Measurements from ENCODE around the gene FBXO41.

Gene FBXO41

GRCh38 chr2:73257425-73258125 lies 26.7 kb downstream of the FBXO41 start:
- TF ChIP-seq CTCF (IDR thresholded peaks at IDR 0.05; ENCODE audit: low read depth, low read length): no peak
- no peak for DNase-seq (ENCODE audit: low read depth in 2 of 2)
- H3K4me3 ChIP-seq (replicated peaks in 1 of 2; ENCODE audit: low read depth in 2 of 2, low read length in 2 of 2): no peak overlapping the region

DNA sequence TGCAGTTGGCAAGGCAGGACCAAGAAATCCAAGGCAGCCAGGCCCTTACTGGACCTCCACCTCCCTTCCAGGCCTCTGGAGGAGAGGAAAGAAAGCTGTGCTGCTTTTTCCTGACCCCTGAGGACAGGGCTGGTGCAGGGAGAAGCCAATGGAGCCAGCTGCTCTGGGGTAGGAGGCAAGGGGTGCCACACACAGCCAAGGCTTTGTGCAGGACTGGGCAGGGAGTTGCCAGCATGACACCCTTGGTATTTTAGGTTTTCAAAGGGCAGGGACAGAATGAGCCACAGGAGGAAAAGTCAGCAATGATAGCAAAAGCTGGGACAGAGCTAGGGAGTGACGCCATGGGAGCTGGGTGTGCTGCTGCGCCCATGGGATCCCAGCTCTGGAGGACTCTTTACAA lies 27.3 kb downstream of the FBXO41 start:
- no peak for DNase-seq (ENCODE audit: low read depth in 2 of 2)
- no peak overlapping the region for H3K4me3 ChIP-seq (replicated peaks in 1 of 2; ENCODE audit: low read depth in 2 of 2, low read length in 2 of 2)
- TF ChIP-seq CTCF (IDR thresholded peaks at IDR 0.05; ENCODE audit: low read depth, low read length): no peak

DNA sequence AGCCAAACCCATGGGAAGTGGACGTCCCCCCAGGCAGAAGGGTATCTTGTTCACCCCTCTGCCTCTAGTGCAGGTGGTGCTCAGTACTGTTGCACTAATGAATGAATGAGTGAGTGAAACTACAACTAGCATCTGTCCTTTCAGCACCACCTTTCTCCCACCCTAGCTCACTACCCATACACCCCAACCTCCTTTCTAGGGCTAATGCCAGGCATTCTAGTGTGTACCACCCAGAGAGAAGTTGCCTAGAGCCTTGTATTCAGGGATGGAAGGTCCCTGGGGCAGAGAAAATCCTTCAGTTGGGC lies 27.7 kb downstream of the FBXO41 start:
- no peak for TF ChIP-seq CTCF (IDR thresholded peaks at IDR 0.05; ENCODE audit: low read depth, low read length)
- DNase-seq (ENCODE audit: low read depth in 2 of 2): no peak
- H3K4me3 ChIP-seq (replicated peaks in 1 of 2; ENCODE audit: low read depth in 2 of 2, low read length in 2 of 2): no peak overlapping the region

DNA sequence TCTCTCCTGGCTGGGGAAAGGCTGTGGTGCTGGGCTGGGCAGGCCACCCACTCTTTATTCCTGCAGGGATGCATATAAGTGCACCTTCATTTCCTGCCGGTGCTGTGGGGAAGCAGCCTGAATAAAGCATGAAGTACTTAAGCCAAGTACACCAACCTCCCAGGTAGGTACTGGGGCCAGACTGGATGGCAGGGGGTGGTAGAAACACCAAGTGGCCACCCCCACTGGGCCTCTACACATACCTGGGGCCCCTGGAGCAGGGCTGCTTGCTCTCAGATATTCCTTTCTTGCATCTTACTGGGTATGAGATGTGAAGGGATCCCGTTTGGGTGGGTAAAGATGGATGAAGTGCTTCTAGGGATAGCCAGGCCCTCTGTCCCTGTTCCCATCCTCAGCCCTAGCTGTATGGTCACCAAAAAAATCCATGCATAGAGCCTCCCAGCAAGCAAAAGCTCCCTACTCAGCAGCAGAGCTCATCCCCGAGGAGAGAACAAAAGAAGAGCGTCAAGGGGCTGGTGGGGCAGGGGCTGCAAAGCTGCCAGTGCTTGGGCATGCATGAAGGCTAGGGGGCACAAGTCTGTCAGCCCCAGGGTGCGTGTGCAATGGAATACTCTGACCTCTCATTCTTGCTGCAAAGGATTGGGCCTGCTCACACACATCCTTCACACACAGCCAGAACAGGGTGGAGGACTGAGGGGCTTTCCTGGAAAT lies 28.2 kb downstream of the FBXO41 start:
- no peak for TF ChIP-seq CTCF (IDR thresholded peaks at IDR 0.05; ENCODE audit: low read depth, low read length)
- DNase-seq (ENCODE audit: low read depth in 2 of 2): no peak
- no peak overlapping the region for H3K4me3 ChIP-seq (replicated peaks in 1 of 2; ENCODE audit: low read depth in 2 of 2, low read length in 2 of 2)

DNA sequence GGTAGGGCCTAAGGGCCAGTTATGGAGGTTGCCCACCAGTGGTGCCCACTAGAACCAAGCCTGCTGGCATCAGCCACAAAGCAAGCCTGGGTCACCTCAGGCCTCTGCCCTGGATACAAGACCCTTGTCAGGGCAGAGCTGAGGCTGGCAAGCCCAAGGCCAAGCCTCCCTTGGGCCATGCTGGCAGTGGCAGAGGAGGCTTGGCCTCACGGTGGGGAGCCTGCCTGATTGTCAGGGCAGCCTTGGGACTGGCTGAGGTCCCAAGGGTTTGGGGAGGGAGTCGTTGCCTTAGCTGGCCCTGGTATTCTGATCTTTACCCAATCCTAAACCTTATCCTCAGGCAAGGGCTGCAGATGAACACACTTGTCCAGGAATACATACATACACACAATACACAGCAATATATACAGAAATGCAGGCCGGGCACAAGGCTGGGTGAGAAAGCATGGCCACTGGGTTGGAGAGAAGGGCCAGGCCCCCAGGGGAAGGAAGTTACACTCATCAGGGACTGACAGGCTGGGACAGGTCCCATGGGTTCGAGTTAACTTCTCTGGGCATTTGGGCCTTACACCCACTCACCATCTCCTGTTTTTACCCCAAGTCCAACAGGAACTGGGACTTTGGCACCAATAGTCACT lies 29.2 kb downstream of the FBXO41 start:
- H3K4me3 ChIP-seq (replicated peaks in 1 of 2; ENCODE audit: low read depth in 2 of 2, low read length in 2 of 2): no peak overlapping the region
- TF ChIP-seq CTCF (IDR thresholded peaks at IDR 0.05; ENCODE audit: low read depth, low read length): no peak
- no peak for DNase-seq (ENCODE audit: low read depth in 2 of 2)

DNA sequence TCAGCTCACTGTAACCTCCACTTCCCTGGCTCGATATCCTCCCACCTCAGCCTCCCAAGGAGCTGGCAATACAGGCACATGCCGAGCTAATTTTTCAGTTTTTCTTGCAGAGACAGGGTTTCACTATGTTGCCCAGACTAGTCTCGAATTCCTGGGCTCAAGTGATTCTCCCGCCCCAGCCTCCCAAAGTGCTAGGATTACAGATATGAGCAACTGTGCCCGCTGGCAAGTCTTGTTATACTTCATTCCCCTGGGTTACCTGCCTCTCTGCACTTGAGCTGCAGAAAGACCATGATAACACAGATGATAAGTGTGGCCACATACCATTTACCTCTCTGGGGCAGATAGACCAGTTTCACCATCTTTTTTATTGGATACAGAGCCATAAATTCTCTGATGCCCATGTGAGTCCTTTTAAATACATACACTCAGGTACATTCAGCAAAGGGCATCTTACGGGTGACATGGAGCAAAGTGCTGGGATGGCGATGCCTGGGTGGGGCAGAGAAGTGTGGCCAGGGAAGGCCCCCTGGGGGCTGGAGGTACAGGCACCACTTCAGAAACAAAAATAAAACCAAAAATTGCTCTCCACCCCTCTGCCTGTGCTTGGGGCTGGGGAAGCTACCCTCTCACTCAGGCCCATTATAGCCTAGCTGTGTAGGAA lies 29.8 kb downstream of the FBXO41 start:
- no peak for DNase-seq (ENCODE audit: low read depth in 2 of 2)
- no peak overlapping the region for H3K4me3 ChIP-seq (replicated peaks in 1 of 2; ENCODE audit: low read depth in 2 of 2, low read length in 2 of 2)
- no peak for TF ChIP-seq CTCF (IDR thresholded peaks at IDR 0.05; ENCODE audit: low read depth, low read length)
